Peyer's patch (tissue), 4 donors: ENCODE measurements around the gene STX1A.
"Not testable (repeated sequence)": the region's sequence is repeated elsewhere in the genome, so short reads cannot be mapped to it uniquely, and the experiment has no call there.

ENCODE experiments used
- CTCF ChIP-seq, 6 experiments: fragments of 450-650 bp in 4 of 6; fragments of 200-600 bp in 2 of 6; sonication (generic) in 1 of 6; IDR thresholded peaks; one replicate each; pipeline ENCODE4 v1.5.1; 2017 to 2019; ENCODE audit warnings: antibody characterized with exemption in 6 of 6, mild to moderate bottlenecking in 3 of 6, moderate library complexity in 1 of 6
- POLR2A ChIP-seq, 2 donors: fragments of 450-650 bp; IDR thresholded peaks; one replicate each; pipeline ENCODE4 v1.5.1; 2017; ENCODE audit warnings: antibody characterized with exemption in 2 of 2, mild to moderate bottlenecking in 2 of 2, moderate library complexity in 2 of 2

GRCh38 chr7:73720443-73720842, 974 bp upstream of the STX1A start:
- TF ChIP-seq CTCF, POLR2A (IDR thresholded peaks at IDR 0.05): not testable (repeated sequence)
